Measurements from ENCODE around the gene KPNA5. TPM values are rescaled to one million over a fixed set of nuclear protein-coding genes. Genes with fewer than 3 reads are reported as not detected.

KPNA5 gene
- total and polyA plus RNA-seq, 2 of the 13 experiments (the other 11 are each of a cell fraction or from before 2014, with no cell fraction given), result 5.3 to 13.0 TPM

DNA sequence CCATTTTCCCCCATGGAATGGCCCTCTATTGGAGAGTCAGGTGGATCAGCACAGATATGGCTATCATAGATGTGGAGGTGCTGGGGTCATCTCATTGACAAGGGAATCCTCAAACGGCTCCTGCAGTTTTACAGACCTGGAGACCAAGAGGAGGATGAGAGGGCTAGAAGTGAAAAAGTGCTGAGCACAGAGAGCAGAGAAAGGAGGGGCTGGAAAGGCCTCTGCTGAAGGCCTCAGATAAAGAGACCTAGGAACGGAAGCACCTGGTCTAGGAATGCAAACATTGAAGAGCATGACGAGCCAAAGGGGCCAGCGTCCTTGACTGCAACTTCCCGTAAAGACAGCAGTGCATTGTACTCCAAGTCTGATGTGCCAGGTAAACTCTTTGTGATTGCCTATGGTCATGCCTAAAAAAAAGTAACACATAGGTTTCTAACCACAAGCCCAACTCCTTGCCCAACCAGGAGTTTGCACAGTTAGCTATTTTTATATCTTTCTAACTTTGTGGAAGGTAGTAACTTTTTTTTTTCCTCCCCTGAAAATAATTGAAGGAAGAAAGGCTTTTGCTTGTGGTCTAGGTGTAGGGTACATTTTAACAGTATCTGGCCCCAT lies 49.5 kb upstream of the KPNA5 start (continued):
- no peak for TF ChIP-seq ZNF367 (CRISPR knock-in tag; IDR thresholded peaks at IDR 0.05; ENCODE audit: borderline replicate concordance)
- TF ChIP-seq MAZ (IDR thresholded peaks at IDR 0.05; ENCODE audit: borderline replicate concordance, low read depth, low read length), result peak; percentile 64; the same call in 1 of the 2 replicates
- peak; percentile 65 for TF ChIP-seq MAZ (CRISPR knock-in tag; IDR thresholded peaks at IDR 0.05; ENCODE audit: low read depth)
- no peak for TF ChIP-seq HOXA9 (CRISPR knock-in tag; IDR thresholded peaks at IDR 0.05; ENCODE audit: borderline replicate concordance)
- TF ChIP-seq EP300 (IDR thresholded peaks at IDR 0.05; ENCODE audit: low read depth in 2 of 2, low read length in 2 of 2), result peak; percentile 81 to 96; a peak in 3 of 4 replicates
- peak; percentile 98 for TF ChIP-seq EP300 (CRISPR knock-in tag; IDR thresholded peaks at IDR 0.05; ENCODE audit: borderline replicate concordance)
- TF ChIP-seq MEIS1 (CRISPR knock-in tag; IDR thresholded peaks at IDR 0.05; ENCODE audit: borderline replicate concordance), result 0 out of 2 replicates have a peak, but pooled peaks have one; percentile 35
- TF ChIP-seq SRF (IDR thresholded peaks at IDR 0.05; ENCODE audit: low read depth, low read length), result no peak
- TF ChIP-seq ARNT (IDR thresholded peaks at IDR 0.05), result no peak
- no peak for TF ChIP-seq ZNF256 (CRISPR knock-in tag; conservative IDR thresholded peaks at IDR 0.05)
- TF ChIP-seq, protein P1, sequence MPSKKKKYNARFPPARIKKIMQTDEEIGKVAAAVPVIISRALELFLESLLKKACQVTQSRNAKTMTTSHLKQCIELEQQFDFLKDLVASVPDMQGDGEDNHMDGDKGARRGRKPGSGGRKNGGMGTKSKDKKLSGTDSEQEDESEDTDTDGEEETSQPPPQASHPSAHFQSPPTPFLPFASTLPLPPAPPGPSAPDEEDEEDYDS (CRISPR knock-in tag; IDR thresholded peaks at IDR 0.05), result peak; percentile 69
- peak; percentile 97 for TF ChIP-seq HDAC2 (CRISPR knock-in tag; IDR thresholded peaks at IDR 0.05)
- TF ChIP-seq PATZ1 (CRISPR knock-in tag; IDR thresholded peaks at IDR 0.05), result peak; percentile 78; the same call in 1 of the 2 replicates
- TF ChIP-seq, protein P2, sequence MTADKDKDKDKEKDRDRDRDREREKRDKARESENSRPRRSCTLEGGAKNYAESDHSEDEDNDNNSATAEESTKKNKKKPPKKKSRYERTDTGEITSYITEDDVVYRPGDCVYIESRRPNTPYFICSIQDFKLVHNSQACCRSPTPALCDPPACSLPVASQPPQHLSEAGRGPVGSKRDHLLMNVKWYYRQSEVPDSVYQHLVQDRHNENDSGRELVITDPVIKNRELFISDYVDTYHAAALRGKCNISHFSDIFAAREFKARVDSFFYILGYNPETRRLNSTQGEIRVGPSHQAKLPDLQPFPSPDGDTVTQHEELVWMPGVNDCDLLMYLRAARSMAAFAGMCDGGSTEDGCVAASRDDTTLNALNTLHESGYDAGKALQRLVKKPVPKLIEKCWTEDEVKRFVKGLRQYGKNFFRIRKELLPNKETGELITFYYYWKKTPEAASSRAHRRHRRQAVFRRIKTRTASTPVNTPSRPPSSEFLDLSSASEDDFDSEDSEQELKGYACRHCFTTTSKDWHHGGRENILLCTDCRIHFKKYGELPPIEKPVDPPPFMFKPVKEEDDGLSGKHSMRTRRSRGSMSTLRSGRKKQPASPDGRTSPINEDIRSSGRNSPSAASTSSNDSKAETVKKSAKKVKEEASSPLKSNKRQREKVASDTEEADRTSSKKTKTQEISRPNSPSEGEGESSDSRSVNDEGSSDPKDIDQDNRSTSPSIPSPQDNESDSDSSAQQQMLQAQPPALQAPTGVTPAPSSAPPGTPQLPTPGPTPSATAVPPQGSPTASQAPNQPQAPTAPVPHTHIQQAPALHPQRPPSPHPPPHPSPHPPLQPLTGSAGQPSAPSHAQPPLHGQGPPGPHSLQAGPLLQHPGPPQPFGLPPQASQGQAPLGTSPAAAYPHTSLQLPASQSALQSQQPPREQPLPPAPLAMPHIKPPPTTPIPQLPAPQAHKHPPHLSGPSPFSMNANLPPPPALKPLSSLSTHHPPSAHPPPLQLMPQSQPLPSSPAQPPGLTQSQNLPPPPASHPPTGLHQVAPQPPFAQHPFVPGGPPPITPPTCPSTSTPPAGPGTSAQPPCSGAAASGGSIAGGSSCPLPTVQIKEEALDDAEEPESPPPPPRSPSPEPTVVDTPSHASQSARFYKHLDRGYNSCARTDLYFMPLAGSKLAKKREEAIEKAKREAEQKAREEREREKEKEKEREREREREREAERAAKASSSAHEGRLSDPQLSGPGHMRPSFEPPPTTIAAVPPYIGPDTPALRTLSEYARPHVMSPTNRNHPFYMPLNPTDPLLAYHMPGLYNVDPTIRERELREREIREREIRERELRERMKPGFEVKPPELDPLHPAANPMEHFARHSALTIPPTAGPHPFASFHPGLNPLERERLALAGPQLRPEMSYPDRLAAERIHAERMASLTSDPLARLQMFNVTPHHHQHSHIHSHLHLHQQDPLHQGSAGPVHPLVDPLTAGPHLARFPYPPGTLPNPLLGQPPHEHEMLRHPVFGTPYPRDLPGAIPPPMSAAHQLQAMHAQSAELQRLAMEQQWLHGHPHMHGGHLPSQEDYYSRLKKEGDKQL (CRISPR knock-in tag; IDR thresholded peaks at IDR 0.05; ENCODE audit: low read depth), result peak; percentile 86
- peak; percentile 78 for TF ChIP-seq ZNF280D (CRISPR knock-in tag; IDR thresholded peaks at IDR 0.05)
- no peak for TF ChIP-seq ZNF660 (CRISPR knock-in tag; IDR thresholded peaks at IDR 0.05; ENCODE audit: borderline replicate concordance, low read depth)
- TF ChIP-seq IRF1 (CRISPR knock-in tag; IDR thresholded peaks at IDR 0.05; ENCODE audit: low read depth), result no peak
